Endodermal cell (in vitro differentiated cells): ENCODE results near the gene MPP2. TPM values are rescaled to one million over a fixed set of nuclear protein-coding genes. Genes with fewer than 3 reads are reported as not detected.
"Not testable (repeated sequence)": the region's sequence is repeated elsewhere in the genome, so short reads cannot be mapped to it uniquely, and the experiment has no call there.

Experiments used
- DNase-seq: peaks from one replicate; pipeline ENCODE4 v3.0.0-alpha.2; 2017
- H3K27ac ChIP-seq: 2 replicates; pipeline ENCODE4 v1.5.1; 2013; ENCODE audit warnings: mild to moderate bottlenecking, low read depth, low read length, moderate library complexity
- H3K27me3 ChIP-seq: 2 replicates; pipeline ENCODE4 v1.6.1; 2013; ENCODE audit warnings: mild to moderate bottlenecking, low read length, moderate library complexity; ENCODE audit not compliant: insufficient read depth, control insufficient read depth, poor library complexity, severe bottlenecking
- H3K36me3 ChIP-seq: 2 replicates; pipeline ENCODE4 v1.7.0; 2013; ENCODE audit warnings: mild to moderate bottlenecking, low read length, moderate library complexity; ENCODE audit not compliant: control insufficient read depth, insufficient read depth
- H3K4me1 ChIP-seq: one replicate; pipeline ENCODE4 v1.7.0; 2013; ENCODE audit warnings: low read length; ENCODE audit not compliant: control insufficient read depth, insufficient read depth
- H3K4me3 ChIP-seq: 2 replicates; pipeline ENCODE4 v1.5.1; 2013; ENCODE audit warnings: mild to moderate bottlenecking, low read length, moderate library complexity
- H3K9ac ChIP-seq: 2 replicates; pipeline ENCODE4 v1.6.1; 2013; ENCODE audit warnings: mild to moderate bottlenecking, low read length, moderate library complexity; ENCODE audit not compliant: poor library complexity, severe bottlenecking; ENCODE audit errors: extremely low read depth
- H3K9me3 ChIP-seq: 2 replicates; pipeline ENCODE4 v1.6.1; 2013; ENCODE audit warnings: mild to moderate bottlenecking, low read length, moderate library complexity; ENCODE audit not compliant: control insufficient read depth
- H3K27ac Mint-ChIP-seq: 2 replicates; pipeline ENCODE4 v1.8.0; 2020; ENCODE audit warnings: mixed read lengths
- H3K27me3 Mint-ChIP-seq: 2 replicates; pipeline ENCODE4 v1.8.0; 2021; ENCODE audit warnings: mild to moderate bottlenecking, mixed read lengths; ENCODE audit not compliant: insufficient read depth
- H3K36me3 Mint-ChIP-seq: 2 replicates; pipeline ENCODE4 v1.8.0; 2020; ENCODE audit warnings: low read depth, mixed read lengths
- H3K4me1 Mint-ChIP-seq: 2 replicates; pipeline ENCODE4 v1.8.0; 2020; ENCODE audit warnings: mixed read lengths
- H3K4me3 Mint-ChIP-seq: 2 replicates; pipeline ENCODE4 v1.8.0; 2020; ENCODE audit warnings: mild to moderate bottlenecking, moderate library complexity, mixed read lengths
- H3K9me3 Mint-ChIP-seq: 2 replicates; pipeline ENCODE4 v1.8.0; 2020; ENCODE audit warnings: mild to moderate bottlenecking, mixed read lengths
- WGBS, 2 experiments: methylation state at CpG; one replicate each; pipeline versions ENCODE4 v1.1.5 to v1.1.7; 2013; ENCODE audit warnings: missing lambda C conversion rate in 2 of 2, mixed read lengths in 1 of 2; ENCODE audit not compliant: insufficient coverage in 1 of 2, insufficient read length in 1 of 2; 5-methylcytosine and 5-hydroxymethylcytosine counted together
- total RNA-seq, 2 donors: library from RNA; stranded (reverse); fragmentation: NEBNext Ultra II Directional in 1 of 2; extraction: Animal tissue kit (Norgen Biotek cat#: 25700) in 1 of 2; gene quantifications; 2 replicates in 1 of 2; 3 replicates in 1 of 2; pipeline ENCODE4 v1.2.1, GENCODE V29; 2021
- TF ChIP-seq, protein P1 (sequence below): fragments of 200-600 bp; sonication (generic); conservative IDR thresholded peaks from 2 replicates; pipeline ENCODE4 v1.5.0; 2021; ENCODE audit warnings: antibody characterized with exemption, mild to moderate bottlenecking

Gene MPP2
- total RNA-seq, 2 donors from 2014 or later = 16.2 to 18.3 TPM

DNA sequence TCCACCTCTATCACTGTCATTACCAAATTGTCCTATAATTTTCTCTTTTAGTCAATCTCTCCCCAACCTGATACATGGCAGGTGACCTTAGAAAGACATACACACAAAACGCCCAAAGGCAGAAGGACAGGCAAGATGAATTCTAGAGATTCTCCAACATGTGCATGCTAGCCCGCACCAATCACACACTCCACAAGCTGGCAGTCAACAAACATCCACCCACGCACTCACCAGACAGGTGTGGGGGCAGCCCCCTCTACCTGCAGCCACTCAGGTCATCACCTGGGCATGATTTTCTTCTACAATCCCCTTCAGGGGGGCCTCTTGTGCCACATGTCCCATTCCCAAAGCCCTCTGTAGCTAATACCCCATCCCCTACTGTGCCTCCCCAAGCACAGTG lies 9.5 kb downstream of the MPP2 start:
- Mint-ChIP-seq H3K36me3 (no peaks in the 10 kb centered on the region), H3K4me3 (no peak overlapping the region), H3K27me3 (peaks cover 12% of the 10 kb centered on the region), H3K9me3 (no peaks in the 10 kb centered on the region), H3K27ac (no peak overlapping the region), H3K4me1 (peaks cover 15% of the 10 kb centered on the region)
- H3K4me3 ChIP-seq = no peak overlapping the region
- no peaks in the 10 kb centered on the region for H3K9me3 ChIP-seq
- no peak overlapping the region for H3K27ac ChIP-seq
- TF ChIP-seq, protein P1, sequence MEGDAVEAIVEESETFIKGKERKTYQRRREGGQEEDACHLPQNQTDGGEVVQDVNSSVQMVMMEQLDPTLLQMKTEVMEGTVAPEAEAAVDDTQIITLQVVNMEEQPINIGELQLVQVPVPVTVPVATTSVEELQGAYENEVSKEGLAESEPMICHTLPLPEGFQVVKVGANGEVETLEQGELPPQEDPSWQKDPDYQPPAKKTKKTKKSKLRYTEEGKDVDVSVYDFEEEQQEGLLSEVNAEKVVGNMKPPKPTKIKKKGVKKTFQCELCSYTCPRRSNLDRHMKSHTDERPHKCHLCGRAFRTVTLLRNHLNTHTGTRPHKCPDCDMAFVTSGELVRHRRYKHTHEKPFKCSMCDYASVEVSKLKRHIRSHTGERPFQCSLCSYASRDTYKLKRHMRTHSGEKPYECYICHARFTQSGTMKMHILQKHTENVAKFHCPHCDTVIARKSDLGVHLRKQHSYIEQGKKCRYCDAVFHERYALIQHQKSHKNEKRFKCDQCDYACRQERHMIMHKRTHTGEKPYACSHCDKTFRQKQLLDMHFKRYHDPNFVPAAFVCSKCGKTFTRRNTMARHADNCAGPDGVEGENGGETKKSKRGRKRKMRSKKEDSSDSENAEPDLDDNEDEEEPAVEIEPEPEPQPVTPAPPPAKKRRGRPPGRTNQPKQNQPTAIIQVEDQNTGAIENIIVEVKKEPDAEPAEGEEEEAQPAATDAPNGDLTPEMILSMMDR = no peak
- H3K4me1 ChIP-seq = no peaks in the 10 kb centered on the region
- H3K36me3 ChIP-seq = no peaks in the 10 kb centered on the region
- H3K27me3 ChIP-seq = peaks cover 12% of the 10 kb centered on the region
- 98 to 100% methylated on average over 1 to 3 of the region's 3 CpGs for WGBS, 2 experiments
- DNase-seq = no peak
- no peak overlapping the region for H3K9ac ChIP-seq

DNA sequence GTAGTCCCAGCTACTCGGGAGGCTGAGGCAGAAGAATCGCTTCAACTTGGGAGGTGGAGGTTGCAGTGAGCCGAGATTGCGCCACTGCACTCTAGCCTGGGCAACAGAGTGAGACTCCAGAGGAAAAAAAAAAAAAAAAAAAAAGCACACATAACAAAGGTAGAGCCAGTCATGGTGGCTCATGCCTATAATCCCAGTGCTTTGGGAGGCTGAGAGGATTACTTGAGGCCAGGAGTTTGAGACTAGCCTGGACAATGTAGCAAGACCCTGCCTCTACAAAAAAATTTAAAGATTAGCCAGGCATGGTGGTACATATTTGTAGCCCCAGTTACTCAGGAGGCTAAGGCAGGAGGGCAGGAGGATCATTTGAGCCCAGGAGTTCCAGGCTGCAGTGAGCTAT lies 12.8 kb downstream of the MPP2 start:
- not testable (repeated sequence) for H3K27ac ChIP-seq, H3K36me3 Mint-ChIP-seq, H3K4me3 ChIP-seq, H3K27me3 Mint-ChIP-seq, H3K36me3 ChIP-seq, H3K4me3 Mint-ChIP-seq, H3K4me1 ChIP-seq, H3K27me3 ChIP-seq, H3K27ac Mint-ChIP-seq, H3K9me3 Mint-ChIP-seq, H3K9ac ChIP-seq, H3K9me3 ChIP-seq, DNase-seq
- WGBS, 2 experiments = 88% methylated on average over 4 of the region's 4 CpGs; no CpG with 5 or more reads in 1 of the 2 experiments
- H3K4me1 Mint-ChIP-seq = peaks cover 13% of the 10 kb centered on the region

DNA sequence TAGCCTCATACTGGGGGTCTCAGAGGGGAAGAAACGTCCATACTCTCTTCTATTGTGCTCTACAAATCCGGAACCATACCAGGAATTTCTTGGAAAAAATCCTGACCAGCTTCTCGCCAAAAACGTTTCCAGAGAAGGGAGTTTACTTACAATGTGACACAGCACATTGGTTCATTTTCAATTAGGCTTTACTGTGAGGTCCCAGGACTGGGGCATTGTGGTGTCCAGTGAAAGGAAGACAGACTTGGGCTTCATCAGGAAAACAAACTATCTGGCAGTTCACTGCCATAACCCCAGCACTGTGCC lies 14.7 kb downstream of the MPP2 start:
- Histone ChIP-seq H3K4me3 (no peak overlapping the region), H3K9me3 (no peaks in the 10 kb centered on the region), H3K27me3 (no peaks in the 10 kb centered on the region), H3K9ac (no peak overlapping the region), H3K36me3 (no peaks in the 10 kb centered on the region), H3K4me1 (no peaks in the 10 kb centered on the region), H3K27ac (no peak overlapping the region)
- TF ChIP-seq, protein P1 = no peak
- peaks cover 7% of the 10 kb centered on the region for H3K36me3 Mint-ChIP-seq
- DNase-seq = no peak
- no peaks in the 10 kb centered on the region for H3K9me3 Mint-ChIP-seq
- H3K4me3 Mint-ChIP-seq = no peak overlapping the region
- 21 to 26% methylated on average over 4 of the region's 4 CpGs for WGBS, 2 experiments
- H3K27me3 Mint-ChIP-seq = no peaks in the 10 kb centered on the region
- peak overlapping the region; percentile 36 for H3K27ac Mint-ChIP-seq
- peaks cover 21% of the 10 kb centered on the region for H3K4me1 Mint-ChIP-seq
